Measurements from ENCODE around the gene AURKB.

AURKB gene

GRCh38 chr17:8162997-8163977 lies 47.1 kb downstream of the AURKB start:
- Histone ChIP-seq H3K9me3 (ENCODE audit: control insufficient read depth, insufficient read depth, low read length) (no peaks in the 10 kb centered on the region), H3K4me3 (ENCODE audit: low read depth, low read length) (peak overlapping the region; percentile 73), H3K9ac (ENCODE audit: low read depth, low read length) (peak overlapping the region; percentile 85), H3K4me1 (ENCODE audit: control insufficient read depth, insufficient read depth, low read length) (peaks cover 16% of the 10 kb centered on the region), H3K36me3 (ENCODE audit: control insufficient read depth, insufficient read depth, low read length) (peaks cover 5% of the 10 kb centered on the region), H3K27me3 (ENCODE audit: control insufficient read depth, insufficient read depth, low read length) (no peaks in the 10 kb centered on the region)

GRCh38 chr17:8162233-8162996 lies 48.0 kb downstream of the AURKB start, which contains the start of gene VAMP2:
Gene VAMP2, minus strand, starts transcription at chr17:8162948. Its CDS starts 69 bp downstream, at chr17:8162879.
- H3K4me3 ChIP-seq (ENCODE audit: low read depth, low read length): peak within 1 kb of the TSS; percentile 88
- H3K9ac ChIP-seq (ENCODE audit: low read depth, low read length): peak within 1 kb of the TSS; percentile 85
- peaks cover 5% of the 10 kb centered on the region for H3K36me3 ChIP-seq (ENCODE audit: control insufficient read depth, insufficient read depth, low read length)
- H3K27me3 ChIP-seq (ENCODE audit: control insufficient read depth, insufficient read depth, low read length): no peaks in the 10 kb centered on the region
- no peaks in the 10 kb centered on the region for H3K9me3 ChIP-seq (ENCODE audit: control insufficient read depth, insufficient read depth, low read length)
- peaks cover 16% of the 10 kb centered on the region for H3K4me1 ChIP-seq (ENCODE audit: control insufficient read depth, insufficient read depth, low read length)

- Histone ChIP-seq H3K4me3 (ENCODE audit: low read depth, low read length) (peak overlapping the region; percentile 88), H3K9ac (ENCODE audit: low read depth, low read length) (peak overlapping the region; percentile 65), H3K4me1 (ENCODE audit: control insufficient read depth, insufficient read depth, low read length) (peaks cover 18% of the 10 kb centered on the region), H3K9me3 (ENCODE audit: control insufficient read depth, insufficient read depth, low read length) (no peaks in the 10 kb centered on the region), H3K36me3 (ENCODE audit: control insufficient read depth, insufficient read depth, low read length) (peaks cover 5% of the 10 kb centered on the region), H3K27me3 (ENCODE audit: control insufficient read depth, insufficient read depth, low read length) (no peaks in the 10 kb centered on the region)
Measured at GRCh38 chr17:8161289-8162232, 48.8 kb downstream of the AURKB start.

- no peak overlapping the region for H3K4me3 ChIP-seq (ENCODE audit: low read depth, low read length)
- H3K9ac ChIP-seq (ENCODE audit: low read depth, low read length): no peak overlapping the region
- peaks cover 5% of the 10 kb centered on the region for H3K36me3 ChIP-seq (ENCODE audit: control insufficient read depth, insufficient read depth, low read length)
Measured at GRCh38 chr17:8160741-8161221, 49.6 kb downstream of the AURKB start.

GRCh38 chr17:8160224-8160577 lies 50.2 kb downstream of the AURKB start:
- peaks cover 5% of the 10 kb centered on the region for H3K36me3 ChIP-seq (ENCODE audit: control insufficient read depth, insufficient read depth, low read length)
- peaks cover 18% of the 10 kb centered on the region for H3K4me1 ChIP-seq (ENCODE audit: control insufficient read depth, insufficient read depth, low read length)
- H3K9me3 ChIP-seq (ENCODE audit: control insufficient read depth, insufficient read depth, low read length): no peaks in the 10 kb centered on the region
- no peak overlapping the region for H3K9ac ChIP-seq (ENCODE audit: low read depth, low read length)
- peaks cover under 1% of the 10 kb centered on the region for H3K27me3 ChIP-seq (ENCODE audit: control insufficient read depth, insufficient read depth, low read length)
- H3K4me3 ChIP-seq (ENCODE audit: low read depth, low read length): no peak overlapping the region

More at GRCh38 chr17:8160741-8161221, 49.6 kb downstream of the AURKB start:
- no peaks in the 10 kb centered on the region for H3K9me3 ChIP-seq (ENCODE audit: control insufficient read depth, insufficient read depth, low read length)
- H3K27me3 ChIP-seq (ENCODE audit: control insufficient read depth, insufficient read depth, low read length): no peaks in the 10 kb centered on the region
- peaks cover 18% of the 10 kb centered on the region for H3K4me1 ChIP-seq (ENCODE audit: control insufficient read depth, insufficient read depth, low read length)

GRCh38 chr17:8159459-8160223 lies 50.7 kb downstream of the AURKB start:
- H3K9ac ChIP-seq (ENCODE audit: low read depth, low read length): no peak overlapping the region
- no peak overlapping the region for H3K4me3 ChIP-seq (ENCODE audit: low read depth, low read length)
- peaks cover 2% of the 10 kb centered on the region for H3K27me3 ChIP-seq (ENCODE audit: control insufficient read depth, insufficient read depth, low read length)
- H3K9me3 ChIP-seq (ENCODE audit: control insufficient read depth, insufficient read depth, low read length): no peaks in the 10 kb centered on the region
- peaks cover 5% of the 10 kb centered on the region for H3K36me3 ChIP-seq (ENCODE audit: control insufficient read depth, insufficient read depth, low read length)
- H3K4me1 ChIP-seq (ENCODE audit: control insufficient read depth, insufficient read depth, low read length): peaks cover 20% of the 10 kb centered on the region

GRCh38 chr17:8159032-8159400 lies 51.4 kb downstream of the AURKB start:
- Histone ChIP-seq H3K9ac (ENCODE audit: low read depth, low read length) (no peak overlapping the region), H3K4me3 (ENCODE audit: low read depth, low read length) (no peak overlapping the region), H3K27me3 (ENCODE audit: control insufficient read depth, insufficient read depth, low read length) (peaks cover 2% of the 10 kb centered on the region), H3K36me3 (ENCODE audit: control insufficient read depth, insufficient read depth, low read length) (peaks cover 5% of the 10 kb centered on the region), H3K9me3 (ENCODE audit: control insufficient read depth, insufficient read depth, low read length) (no peaks in the 10 kb centered on the region), H3K4me1 (ENCODE audit: control insufficient read depth, insufficient read depth, low read length) (peaks cover 15% of the 10 kb centered on the region)

GRCh38 chr17:8158267-8159031 lies 51.9 kb downstream of the AURKB start:
- Histone ChIP-seq H3K36me3 (ENCODE audit: control insufficient read depth, insufficient read depth, low read length) (peaks cover 5% of the 10 kb centered on the region), H3K9ac (ENCODE audit: low read depth, low read length) (no peak overlapping the region), H3K27me3 (ENCODE audit: control insufficient read depth, insufficient read depth, low read length) (peaks cover 2% of the 10 kb centered on the region), H3K4me3 (ENCODE audit: low read depth, low read length) (peak overlapping the region; percentile 18), H3K4me1 (ENCODE audit: control insufficient read depth, insufficient read depth, low read length) (peaks cover 14% of the 10 kb centered on the region), H3K9me3 (ENCODE audit: control insufficient read depth, insufficient read depth, low read length) (no peaks in the 10 kb centered on the region)

- H3K4me1 ChIP-seq (ENCODE audit: control insufficient read depth, insufficient read depth, low read length): peaks cover 18% of the 10 kb centered on the region
- H3K4me3 ChIP-seq (ENCODE audit: low read depth, low read length): peak overlapping the region; percentile 95
- no peaks in the 10 kb centered on the region for H3K9me3 ChIP-seq (ENCODE audit: control insufficient read depth, insufficient read depth, low read length)
- H3K9ac ChIP-seq (ENCODE audit: low read depth, low read length): peak overlapping the region; percentile 83
- H3K27me3 ChIP-seq (ENCODE audit: control insufficient read depth, insufficient read depth, low read length): peaks cover 2% of the 10 kb centered on the region
- H3K36me3 ChIP-seq (ENCODE audit: control insufficient read depth, insufficient read depth, low read length): peaks cover 5% of the 10 kb centered on the region
Measured at GRCh38 chr17:8156246-8156992, 54.0 kb downstream of the AURKB start.

- H3K27me3 ChIP-seq (ENCODE audit: control insufficient read depth, insufficient read depth, low read length): peaks cover 2% of the 10 kb centered on the region
Measured at GRCh38 chr17:8155996-8156245, 54.5 kb downstream of the AURKB start.

More at GRCh38 chr17:8155996-8156245, 54.5 kb downstream of the AURKB start:
- Histone ChIP-seq H3K9me3 (ENCODE audit: control insufficient read depth, insufficient read depth, low read length) (no peaks in the 10 kb centered on the region), H3K36me3 (ENCODE audit: control insufficient read depth, insufficient read depth, low read length) (peaks cover 5% of the 10 kb centered on the region), H3K4me3 (ENCODE audit: low read depth, low read length) (peak overlapping the region; percentile 95), H3K4me1 (ENCODE audit: control insufficient read depth, insufficient read depth, low read length) (peaks cover 16% of the 10 kb centered on the region), H3K9ac (ENCODE audit: low read depth, low read length) (peak overlapping the region; percentile 47)

Data from iPS-15b (cell line).